Measurements from ENCODE around the gene PPFIA3. TPM values are rescaled to one million over a fixed set of nuclear protein-coding genes. Genes with fewer than 3 reads are reported as not detected.
A peak's percentile ranks its signal among the peaks of the same experiment; 100 is the strongest.
"Not testable (repeated sequence)": the region's sequence is repeated elsewhere in the genome, so short reads cannot be mapped to it uniquely, and the experiment has no call there.

The PPFIA3 gene
- polyA plus RNA-seq, 1 experiment, result 0.63 TPM

GRCh38 chr19:49074869-49075268 lies 44.5 kb upstream of the PPFIA3 start:
- CTCF ChIA-PET, result interaction anchor here (0.7 to 2.1 kb wide), 3 partner anchors 8 to 151 kb away, joined by 3 to 27 read pairs (median 9); no protein-coding TSS in a partner anchor
- H3K4me3 ChIP-seq (ENCODE audit: low read depth, low read length); H3K27ac ChIP-seq (ENCODE audit: low read depth, low read length); DNase-seq (ENCODE audit: low read depth, low spot score); POLR2A ChIA-PET: not testable (repeated sequence)
- TF ChIP-seq CTCF (IDR thresholded peaks at IDR 0.05; ENCODE audit: low read depth, low read length), result peak; percentile 64
- Histone ChIP-seq H3K27me3 (ENCODE audit: control insufficient read depth, insufficient read depth, low read length) (peaks cover 19% of the 10 kb centered on the region), H3K9me3 (ENCODE audit: control insufficient read depth, insufficient read depth, low read length) (peaks cover 20% of the 10 kb centered on the region)

GRCh38 chr19:49080392-49080791 lies 39.0 kb upstream of the PPFIA3 start:
- ChIA-PET POLR2A (no interaction called here), CTCF (no interaction called here)
- no peak overlapping the region for H3K4me3 ChIP-seq (ENCODE audit: low read depth, low read length)

GRCh38 chr19:49081273-49081672 lies 38.1 kb upstream of the PPFIA3 start:
- POLR2A ChIA-PET, result interaction anchor here (1.0 kb wide), 1 partner anchor 83 kb away, joined by 4 read pairs; no protein-coding TSS in a partner anchor
- no peak for TF ChIP-seq CTCF (IDR thresholded peaks at IDR 0.05; ENCODE audit: low read depth, low read length)
- CTCF ChIA-PET, result interaction anchor here (1.9 kb wide), 1 partner anchor 16 kb away, joined by 10 read pairs; no protein-coding TSS in a partner anchor
- DNase-seq (ENCODE audit: low read depth, low spot score), result no peak
- H3K4me3 ChIP-seq (ENCODE audit: low read depth, low read length), result no peak overlapping the region
- no peak overlapping the region for H3K27ac ChIP-seq (ENCODE audit: low read depth, low read length)
- H3K9me3 ChIP-seq (ENCODE audit: control insufficient read depth, insufficient read depth, low read length), result peaks cover 3% of the 10 kb centered on the region; the same call in 1 of the 2 replicates
- no peaks in the 10 kb centered on the region for H3K27me3 ChIP-seq (ENCODE audit: control insufficient read depth, insufficient read depth, low read length)

More at GRCh38 chr19:49080392-49080791, 39.0 kb upstream of the PPFIA3 start:
- no peak for TF ChIP-seq CTCF (IDR thresholded peaks at IDR 0.05; ENCODE audit: low read depth, low read length)
- Histone ChIP-seq H3K9me3 (ENCODE audit: control insufficient read depth, insufficient read depth, low read length) (no peaks in the 10 kb centered on the region; the same call in 1 of the 2 replicates), H3K27ac (ENCODE audit: low read depth, low read length) (no peak overlapping the region), H3K27me3 (ENCODE audit: control insufficient read depth, insufficient read depth, low read length) (no peaks in the 10 kb centered on the region)
- DNase-seq (ENCODE audit: low read depth, low spot score), result no peak

- no peak for DNase-seq (ENCODE audit: low read depth, low spot score)
- POLR2A ChIA-PET, result no interaction called here
- TF ChIP-seq CTCF (IDR thresholded peaks at IDR 0.05; ENCODE audit: low read depth, low read length), result no peak
- H3K9me3 ChIP-seq (ENCODE audit: control insufficient read depth, insufficient read depth, low read length), result peaks cover 3% of the 10 kb centered on the region; the same call in 1 of the 2 replicates
- H3K27me3 ChIP-seq (ENCODE audit: control insufficient read depth, insufficient read depth, low read length), result no peaks in the 10 kb centered on the region
- H3K4me3 ChIP-seq (ENCODE audit: low read depth, low read length), result peak overlapping the region; percentile 53
- H3K27ac ChIP-seq (ENCODE audit: low read depth, low read length), result peak overlapping the region; percentile 52
- CTCF ChIA-PET, result interaction anchor here (0.7 to 1.2 kb wide), 2 partner anchors 30 to 283 kb away, joined by 5 to 6 read pairs; partner anchors contain the start of gene LIN7B
These were observed 34.9 kb upstream of the PPFIA3 start for GRCh38 chr19:49084206-49085019.
